A549 (cell line): ENCODE data around the gene ALX3.

Experiments
- BCL3 ChIP-seq: fragments of >200 bp; sonication (Bioruptor Twin); formaldehyde crosslinking; IDR thresholded peaks from 3 replicates; pipeline ENCODE4 v1.6.1; 2016
- BHLHE40 ChIP-seq: IDR thresholded peaks from 2 replicates; pipeline ENCODE4 v1.6.1; 2012; ENCODE audit warnings: low read depth, low read length, inconsistent platforms
- CBX2 ChIP-seq: fragments of 200-600 bp; sonication (generic); IDR thresholded peaks from 2 replicates; pipeline ENCODE4 v1.6.1; 2016; ENCODE audit warnings: low read depth, mild to moderate bottlenecking, borderline replicate concordance
- CTCF ChIP-seq: fragments of >200 bp; sonication (Bioruptor Twin); formaldehyde crosslinking; IDR thresholded peaks from 3 replicates; pipeline ENCODE4 v1.5.1; 2016
- EHMT2 ChIP-seq: fragments of 200-600 bp; sonication (generic); IDR thresholded peaks from 2 replicates; pipeline ENCODE4 v1.6.1; 2016; ENCODE audit warnings: antibody characterized with exemption, low read depth, mild to moderate bottlenecking, moderate library complexity
- EP300 ChIP-seq, 2 experiments: fragments of >200 bp; sonication (Bioruptor Twin); formaldehyde crosslinking; IDR thresholded peaks; 2 replicates in 1 of 2; 3 replicates in 1 of 2; pipeline ENCODE4 v1.6.1; 2016 to 2017
- JUNB ChIP-seq: fragments of >200 bp; sonication (Bioruptor Twin); formaldehyde crosslinking; IDR thresholded peaks from 2 replicates; pipeline ENCODE4 v1.6.1; 2016
- MAFK ChIP-seq: fragments of 450-650 bp; IDR thresholded peaks from 2 replicates; pipeline ENCODE4 v1.6.1; 2014; ENCODE audit not compliant: partially characterized antibody
- NPAS2 ChIP-seq: fragments of 250-450 bp; sonication (Bioruptor Pico); IDR thresholded peaks from 2 replicates; pipeline ENCODE4 v1.8.0; 2022; ENCODE audit warnings: mild to moderate bottlenecking, moderate library complexity, borderline replicate concordance
- PBX3 ChIP-seq: IDR thresholded peaks from 2 replicates; pipeline ENCODE4 v1.6.1; 2012
- POLR2A ChIP-seq: IDR thresholded peaks from 2 replicates; pipeline ENCODE4 v1.6.1; 2012; ENCODE audit warnings: mild to moderate bottlenecking, low read length
- REST ChIP-seq: fragments of 200-600 bp; sonication (generic); IDR thresholded peaks from 2 replicates; pipeline ENCODE4 v1.6.1; 2016; ENCODE audit warnings: antibody characterized with exemption, mild to moderate bottlenecking, moderate library complexity
- TP53 ChIP-seq: fragments of 250-450 bp; sonication (Bioruptor Pico); IDR thresholded peaks from 2 replicates; pipeline ENCODE4 v1.5.0; 2021; ENCODE audit warnings: mild to moderate bottlenecking, moderate library complexity

GRCh38 chr1:110048240-110048639 lies 22.2 kb downstream of the ALX3 start:
- TF ChIP-seq EHMT2 (no peak), CTCF (no peak), EP300 (IDR thresholded peaks at IDR 0.05) (no peak), PBX3 (no peak), REST (no peak), POLR2A (no peak), NPAS2 (CRISPR knock-in tag) (no peak), BHLHE40 (no peak), TP53 (CRISPR knock-in tag) (no peak), BCL3 (no peak), CBX2 (no peak), JUNB (no peak), MAFK (no peak)
